Measurements from ENCODE around the gene TAB2. TPM values are rescaled to one million over a fixed set of nuclear protein-coding genes. Genes with fewer than 3 reads are reported as not detected.
A peak's percentile ranks its signal among the peaks of the same experiment; 100 is the strongest.

Gene TAB2
- total RNA-seq, 1 experiment from 2014 or later, result 55.6 TPM

DNA sequence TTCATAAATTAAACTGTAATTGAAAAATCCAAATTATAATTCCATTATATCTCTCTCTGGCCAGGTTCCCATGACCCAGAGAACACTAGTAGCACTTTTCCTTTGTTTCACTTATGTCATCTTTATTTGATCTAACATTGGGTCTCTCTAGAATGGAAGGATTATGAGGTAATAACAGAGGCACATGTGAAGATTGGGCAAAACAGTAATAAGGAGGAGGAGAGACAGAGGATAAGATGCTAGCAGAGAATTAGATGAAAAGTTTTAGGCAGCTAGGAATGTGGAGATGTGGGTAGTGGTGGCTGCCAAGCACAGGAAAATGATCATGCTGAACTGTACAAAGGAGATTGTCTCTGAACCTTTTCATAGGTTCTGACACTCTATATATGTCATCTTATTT is 3.3 kb downstream of the TAB2 start:
- no peaks in the 10 kb centered on the region for H3K27me3 Mint-ChIP-seq (ENCODE audit: low read depth)
- TF ChIP-seq CREB1 (CRISPR knock-in tag; IDR thresholded peaks at IDR 0.05) (no peak), ZNF671 (CRISPR knock-in tag; IDR thresholded peaks at IDR 0.05) (no peak), CBFB (CRISPR knock-in tag; IDR thresholded peaks at IDR 0.05; ENCODE audit: low read depth) (no peak), ZNF423 (CRISPR knock-in tag; IDR thresholded peaks at IDR 0.05) (no peak), ZNF396 (CRISPR knock-in tag; IDR thresholded peaks at IDR 0.05; ENCODE audit: borderline replicate concordance) (no peak), ATF1 (CRISPR knock-in tag; IDR thresholded peaks at IDR 0.05) (no peak), GABPB1 (CRISPR knock-in tag; IDR thresholded peaks at IDR 0.05) (no peak), NFE2L1 (CRISPR knock-in tag; IDR thresholded peaks at IDR 0.05) (no peak)
- TF ChIP-seq, protein P1, sequence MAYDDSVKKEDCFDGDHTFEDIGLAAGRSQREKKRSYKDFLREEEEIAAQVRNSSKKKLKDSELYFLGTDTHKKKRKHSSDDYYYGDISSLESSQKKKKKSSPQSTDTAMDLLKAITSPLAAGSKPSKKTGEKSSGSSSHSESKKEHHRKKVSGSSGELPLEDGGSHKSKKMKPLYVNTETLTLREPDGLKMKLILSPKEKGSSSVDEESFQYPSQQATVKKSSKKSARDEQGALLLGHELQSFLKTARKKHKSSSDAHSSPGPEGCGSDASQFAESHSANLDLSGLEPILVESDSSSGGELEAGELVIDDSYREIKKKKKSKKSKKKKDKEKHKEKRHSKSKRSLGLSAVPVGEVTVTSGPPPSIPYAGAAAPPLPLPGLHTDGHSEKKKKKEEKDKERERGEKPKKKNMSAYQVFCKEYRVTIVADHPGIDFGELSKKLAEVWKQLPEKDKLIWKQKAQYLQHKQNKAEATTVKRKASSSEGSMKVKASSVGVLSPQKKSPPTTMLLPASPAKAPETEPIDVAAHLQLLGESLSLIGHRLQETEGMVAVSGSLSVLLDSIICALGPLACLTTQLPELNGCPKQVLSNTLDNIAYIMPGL (CRISPR knock-in tag; IDR thresholded peaks at IDR 0.05), result no peak
- TF ChIP-seq, protein P2, sequence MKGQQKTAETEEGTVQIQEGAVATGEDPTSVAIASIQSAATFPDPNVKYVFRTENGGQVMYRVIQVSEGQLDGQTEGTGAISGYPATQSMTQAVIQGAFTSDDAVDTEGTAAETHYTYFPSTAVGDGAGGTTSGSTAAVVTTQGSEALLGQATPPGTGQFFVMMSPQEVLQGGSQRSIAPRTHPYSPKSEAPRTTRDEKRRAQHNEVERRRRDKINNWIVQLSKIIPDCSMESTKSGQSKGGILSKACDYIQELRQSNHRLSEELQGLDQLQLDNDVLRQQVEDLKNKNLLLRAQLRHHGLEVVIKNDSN (CRISPR knock-in tag; IDR thresholded peaks at IDR 0.05), result no peak
- TF ChIP-seq, protein P3, sequence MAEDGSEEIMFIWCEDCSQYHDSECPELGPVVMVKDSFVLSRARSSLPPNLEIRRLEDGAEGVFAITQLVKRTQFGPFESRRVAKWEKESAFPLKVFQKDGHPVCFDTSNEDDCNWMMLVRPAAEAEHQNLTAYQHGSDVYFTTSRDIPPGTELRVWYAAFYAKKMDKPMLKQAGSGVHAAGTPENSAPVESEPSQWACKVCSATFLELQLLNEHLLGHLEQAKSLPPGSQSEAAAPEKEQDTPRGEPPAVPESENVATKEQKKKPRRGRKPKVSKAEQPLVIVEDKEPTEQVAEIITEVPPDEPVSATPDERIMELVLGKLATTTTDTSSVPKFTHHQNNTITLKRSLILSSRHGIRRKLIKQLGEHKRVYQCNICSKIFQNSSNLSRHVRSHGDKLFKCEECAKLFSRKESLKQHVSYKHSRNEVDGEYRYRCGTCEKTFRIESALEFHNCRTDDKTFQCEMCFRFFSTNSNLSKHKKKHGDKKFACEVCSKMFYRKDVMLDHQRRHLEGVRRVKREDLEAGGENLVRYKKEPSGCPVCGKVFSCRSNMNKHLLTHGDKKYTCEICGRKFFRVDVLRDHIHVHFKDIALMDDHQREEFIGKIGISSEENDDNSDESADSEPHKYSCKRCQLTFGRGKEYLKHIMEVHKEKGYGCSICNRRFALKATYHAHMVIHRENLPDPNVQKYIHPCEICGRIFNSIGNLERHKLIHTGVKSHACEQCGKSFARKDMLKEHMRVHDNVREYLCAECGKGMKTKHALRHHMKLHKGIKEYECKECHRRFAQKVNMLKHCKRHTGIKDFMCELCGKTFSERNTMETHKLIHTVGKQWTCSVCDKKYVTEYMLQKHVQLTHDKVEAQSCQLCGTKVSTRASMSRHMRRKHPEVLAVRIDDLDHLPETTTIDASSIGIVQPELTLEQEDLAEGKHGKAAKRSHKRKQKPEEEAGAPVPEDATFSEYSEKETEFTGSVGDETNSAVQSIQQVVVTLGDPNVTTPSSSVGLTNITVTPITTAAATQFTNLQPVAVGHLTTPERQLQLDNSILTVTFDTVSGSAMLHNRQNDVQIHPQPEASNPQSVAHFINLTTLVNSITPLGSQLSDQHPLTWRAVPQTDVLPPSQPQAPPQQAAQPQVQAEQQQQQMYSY (CRISPR knock-in tag; IDR thresholded peaks at IDR 0.05), result no peak
- TF ChIP-seq, protein P4, sequence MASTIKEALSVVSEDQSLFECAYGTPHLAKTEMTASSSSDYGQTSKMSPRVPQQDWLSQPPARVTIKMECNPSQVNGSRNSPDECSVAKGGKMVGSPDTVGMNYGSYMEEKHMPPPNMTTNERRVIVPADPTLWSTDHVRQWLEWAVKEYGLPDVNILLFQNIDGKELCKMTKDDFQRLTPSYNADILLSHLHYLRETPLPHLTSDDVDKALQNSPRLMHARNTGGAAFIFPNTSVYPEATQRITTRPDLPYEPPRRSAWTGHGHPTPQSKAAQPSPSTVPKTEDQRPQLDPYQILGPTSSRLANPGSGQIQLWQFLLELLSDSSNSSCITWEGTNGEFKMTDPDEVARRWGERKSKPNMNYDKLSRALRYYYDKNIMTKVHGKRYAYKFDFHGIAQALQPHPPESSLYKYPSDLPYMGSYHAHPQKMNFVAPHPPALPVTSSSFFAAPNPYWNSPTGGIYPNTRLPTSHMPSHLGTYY (CRISPR knock-in tag; IDR thresholded peaks at IDR 0.05), result no peak
- TF ChIP-seq, protein P5, sequence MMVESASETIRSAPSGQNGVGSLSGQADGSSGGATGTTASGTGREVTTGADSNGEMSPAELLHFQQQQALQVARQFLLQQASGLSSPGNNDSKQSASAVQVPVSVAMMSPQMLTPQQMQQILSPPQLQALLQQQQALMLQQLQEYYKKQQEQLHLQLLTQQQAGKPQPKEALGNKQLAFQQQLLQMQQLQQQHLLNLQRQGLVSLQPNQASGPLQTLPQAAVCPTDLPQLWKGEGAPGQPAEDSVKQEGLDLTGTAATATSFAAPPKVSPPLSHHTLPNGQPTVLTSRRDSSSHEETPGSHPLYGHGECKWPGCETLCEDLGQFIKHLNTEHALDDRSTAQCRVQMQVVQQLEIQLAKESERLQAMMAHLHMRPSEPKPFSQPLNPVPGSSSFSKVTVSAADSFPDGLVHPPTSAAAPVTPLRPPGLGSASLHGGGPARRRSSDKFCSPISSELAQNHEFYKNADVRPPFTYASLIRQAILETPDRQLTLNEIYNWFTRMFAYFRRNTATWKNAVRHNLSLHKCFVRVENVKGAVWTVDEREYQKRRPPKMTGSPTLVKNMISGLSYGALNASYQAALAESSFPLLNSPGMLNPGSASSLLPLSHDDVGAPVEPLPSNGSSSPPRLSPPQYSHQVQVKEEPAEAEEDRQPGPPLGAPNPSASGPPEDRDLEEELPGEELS (CRISPR knock-in tag; IDR thresholded peaks at IDR 0.05), result no peak
- no peaks in the 10 kb centered on the region for H3K9me3 Mint-ChIP-seq
- ATAC-seq (no peak), DNase-seq (ENCODE audit: low spot score) (no peak)
- H3K4me3 Mint-ChIP-seq, result no peak overlapping the region
- ChIA-PET CTCF (no interaction called here), POLR2A (no interaction called here)
- peaks cover 54% of the 10 kb centered on the region for H3K4me1 Mint-ChIP-seq
- H3K36me3 Mint-ChIP-seq, result no peaks in the 10 kb centered on the region
- H3K27ac Mint-ChIP-seq, result 0 out of 2 replicates have a peak overlapping the region, but pooled peaks have one; percentile 41

DNA sequence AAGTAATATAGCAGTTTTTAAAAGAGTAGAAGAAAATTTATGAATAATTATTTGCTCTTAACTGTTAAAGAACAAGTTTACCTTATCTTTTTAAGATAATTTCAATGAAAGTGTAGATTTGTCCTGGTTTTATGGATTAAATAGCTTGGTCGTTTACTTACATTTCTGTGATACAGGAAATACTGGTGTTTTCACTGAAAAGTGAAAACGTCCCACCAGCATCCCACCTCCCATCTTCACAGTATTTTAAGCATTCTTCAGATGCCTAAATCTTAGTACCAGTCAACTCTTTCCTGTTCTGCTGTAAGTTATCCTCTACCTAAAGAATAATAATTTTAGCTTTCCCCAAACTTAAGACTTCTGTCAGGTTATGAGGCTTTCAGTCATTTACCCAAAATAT is 5.8 kb downstream of the TAB2 start:
- H3K9me3 Mint-ChIP-seq, result no peaks in the 10 kb centered on the region
- DNase-seq (ENCODE audit: low spot score), result no peak
- no peaks in the 10 kb centered on the region for H3K27me3 Mint-ChIP-seq (ENCODE audit: low read depth)
- no peak for ATAC-seq
- peaks cover 61% of the 10 kb centered on the region for H3K4me1 Mint-ChIP-seq
- H3K36me3 Mint-ChIP-seq, result no peaks in the 10 kb centered on the region
- peak overlapping the region; percentile 13; the same call in 1 of the 2 replicates for H3K27ac Mint-ChIP-seq
- POLR2A ChIA-PET, result no interaction called here
- H3K4me3 Mint-ChIP-seq, result no peak overlapping the region
- CTCF ChIA-PET, result no interaction called here
- TF ChIP-seq EMX1 (CRISPR knock-in tag; IDR thresholded peaks at IDR 0.05) (no peak), ZNF219 (CRISPR knock-in tag; IDR thresholded peaks at IDR 0.05; ENCODE audit: borderline replicate concordance) (no peak), CBFB (CRISPR knock-in tag; IDR thresholded peaks at IDR 0.05; ENCODE audit: low read depth) (no peak), SOX15 (CRISPR knock-in tag; IDR thresholded peaks at IDR 0.05) (no peak)
- TF ChIP-seq, protein P6, sequence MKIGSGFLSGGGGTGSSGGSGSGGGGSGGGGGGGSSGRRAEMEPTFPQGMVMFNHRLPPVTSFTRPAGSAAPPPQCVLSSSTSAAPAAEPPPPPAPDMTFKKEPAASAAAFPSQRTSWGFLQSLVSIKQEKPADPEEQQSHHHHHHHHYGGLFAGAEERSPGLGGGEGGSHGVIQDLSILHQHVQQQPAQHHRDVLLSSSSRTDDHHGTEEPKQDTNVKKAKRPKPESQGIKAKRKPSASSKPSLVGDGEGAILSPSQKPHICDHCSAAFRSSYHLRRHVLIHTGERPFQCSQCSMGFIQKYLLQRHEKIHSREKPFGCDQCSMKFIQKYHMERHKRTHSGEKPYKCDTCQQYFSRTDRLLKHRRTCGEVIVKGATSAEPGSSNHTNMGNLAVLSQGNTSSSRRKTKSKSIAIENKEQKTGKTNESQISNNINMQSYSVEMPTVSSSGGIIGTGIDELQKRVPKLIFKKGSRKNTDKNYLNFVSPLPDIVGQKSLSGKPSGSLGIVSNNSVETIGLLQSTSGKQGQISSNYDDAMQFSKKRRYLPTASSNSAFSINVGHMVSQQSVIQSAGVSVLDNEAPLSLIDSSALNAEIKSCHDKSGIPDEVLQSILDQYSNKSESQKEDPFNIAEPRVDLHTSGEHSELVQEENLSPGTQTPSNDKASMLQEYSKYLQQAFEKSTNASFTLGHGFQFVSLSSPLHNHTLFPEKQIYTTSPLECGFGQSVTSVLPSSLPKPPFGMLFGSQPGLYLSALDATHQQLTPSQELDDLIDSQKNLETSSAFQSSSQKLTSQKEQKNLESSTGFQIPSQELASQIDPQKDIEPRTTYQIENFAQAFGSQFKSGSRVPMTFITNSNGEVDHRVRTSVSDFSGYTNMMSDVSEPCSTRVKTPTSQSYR (CRISPR knock-in tag; IDR thresholded peaks at IDR 0.05), result no peak
- TF ChIP-seq, protein P7, sequence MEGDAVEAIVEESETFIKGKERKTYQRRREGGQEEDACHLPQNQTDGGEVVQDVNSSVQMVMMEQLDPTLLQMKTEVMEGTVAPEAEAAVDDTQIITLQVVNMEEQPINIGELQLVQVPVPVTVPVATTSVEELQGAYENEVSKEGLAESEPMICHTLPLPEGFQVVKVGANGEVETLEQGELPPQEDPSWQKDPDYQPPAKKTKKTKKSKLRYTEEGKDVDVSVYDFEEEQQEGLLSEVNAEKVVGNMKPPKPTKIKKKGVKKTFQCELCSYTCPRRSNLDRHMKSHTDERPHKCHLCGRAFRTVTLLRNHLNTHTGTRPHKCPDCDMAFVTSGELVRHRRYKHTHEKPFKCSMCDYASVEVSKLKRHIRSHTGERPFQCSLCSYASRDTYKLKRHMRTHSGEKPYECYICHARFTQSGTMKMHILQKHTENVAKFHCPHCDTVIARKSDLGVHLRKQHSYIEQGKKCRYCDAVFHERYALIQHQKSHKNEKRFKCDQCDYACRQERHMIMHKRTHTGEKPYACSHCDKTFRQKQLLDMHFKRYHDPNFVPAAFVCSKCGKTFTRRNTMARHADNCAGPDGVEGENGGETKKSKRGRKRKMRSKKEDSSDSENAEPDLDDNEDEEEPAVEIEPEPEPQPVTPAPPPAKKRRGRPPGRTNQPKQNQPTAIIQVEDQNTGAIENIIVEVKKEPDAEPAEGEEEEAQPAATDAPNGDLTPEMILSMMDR (IDR thresholded peaks at IDR 0.05), result no peak
- TF ChIP-seq, protein P8, sequence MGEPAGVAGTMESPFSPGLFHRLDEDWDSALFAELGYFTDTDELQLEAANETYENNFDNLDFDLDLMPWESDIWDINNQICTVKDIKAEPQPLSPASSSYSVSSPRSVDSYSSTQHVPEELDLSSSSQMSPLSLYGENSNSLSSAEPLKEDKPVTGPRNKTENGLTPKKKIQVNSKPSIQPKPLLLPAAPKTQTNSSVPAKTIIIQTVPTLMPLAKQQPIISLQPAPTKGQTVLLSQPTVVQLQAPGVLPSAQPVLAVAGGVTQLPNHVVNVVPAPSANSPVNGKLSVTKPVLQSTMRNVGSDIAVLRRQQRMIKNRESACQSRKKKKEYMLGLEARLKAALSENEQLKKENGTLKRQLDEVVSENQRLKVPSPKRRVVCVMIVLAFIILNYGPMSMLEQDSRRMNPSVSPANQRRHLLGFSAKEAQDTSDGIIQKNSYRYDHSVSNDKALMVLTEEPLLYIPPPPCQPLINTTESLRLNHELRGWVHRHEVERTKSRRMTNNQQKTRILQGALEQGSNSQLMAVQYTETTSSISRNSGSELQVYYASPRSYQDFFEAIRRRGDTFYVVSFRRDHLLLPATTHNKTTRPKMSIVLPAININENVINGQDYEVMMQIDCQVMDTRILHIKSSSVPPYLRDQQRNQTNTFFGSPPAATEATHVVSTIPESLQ (CRISPR knock-in tag; IDR thresholded peaks at IDR 0.05), result no peak

Measured in WTC11 (cell line).